IPS-15b (cell line): ENCODE measurements around the gene PRDM5.

Experiments
- H3K27me3 ChIP-seq: one replicate; pipeline ENCODE4 v1.6.1; 2013; ENCODE audit warnings: low read length; ENCODE audit not compliant: control insufficient read depth, insufficient read depth
- H3K36me3 ChIP-seq: one replicate; pipeline ENCODE4 v1.6.1; 2013; ENCODE audit warnings: low read length; ENCODE audit not compliant: control insufficient read depth, insufficient read depth
- H3K4me1 ChIP-seq: one replicate; pipeline ENCODE4 v1.6.1; 2013; ENCODE audit warnings: mild to moderate bottlenecking, low read length; ENCODE audit not compliant: control insufficient read depth, insufficient read depth
- H3K4me3 ChIP-seq: one replicate; pipeline ENCODE4 v1.5.1; 2013; ENCODE audit warnings: low read depth, low read length
- H3K9ac ChIP-seq: one replicate; pipeline ENCODE4 v1.6.1; 2013; ENCODE audit warnings: low read depth, mild to moderate bottlenecking, low read length
- H3K9me3 ChIP-seq: one replicate; pipeline ENCODE4 v1.6.1; 2013; ENCODE audit warnings: mild to moderate bottlenecking, low read length; ENCODE audit not compliant: control insufficient read depth, insufficient read depth

Gene PRDM5

DNA sequence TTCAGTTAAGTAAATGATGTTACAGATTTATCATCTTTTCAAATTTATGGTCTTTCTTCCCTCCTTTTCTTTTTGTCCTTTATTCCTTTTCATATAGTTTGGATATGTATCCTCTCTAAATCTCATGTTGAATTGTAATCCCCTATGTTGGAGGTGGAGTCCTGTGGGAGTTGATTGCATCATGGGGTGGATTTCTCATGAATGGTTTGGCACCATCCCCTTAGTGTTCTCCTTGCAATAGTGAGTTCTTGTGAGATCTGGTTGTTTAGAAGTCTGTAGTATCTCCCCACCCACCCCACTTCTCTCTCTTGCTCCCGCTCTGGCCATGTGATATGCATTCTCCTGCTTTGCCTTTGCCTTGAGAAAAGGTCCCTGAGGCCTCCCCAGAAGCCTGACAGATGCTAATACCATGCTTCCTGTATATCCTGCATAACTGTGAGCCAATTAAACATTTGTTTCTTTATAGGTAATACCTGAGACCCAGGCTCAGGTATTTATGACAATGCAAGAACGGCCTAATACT is 236.7 kb downstream of the PRDM5 start:
- no peaks in the 10 kb centered on the region for H3K9me3 ChIP-seq
- no peaks in the 10 kb centered on the region for H3K36me3 ChIP-seq
- H3K27me3 ChIP-seq: no peaks in the 10 kb centered on the region
- no peak overlapping the region for H3K4me3 ChIP-seq
- H3K4me1 ChIP-seq: no peaks in the 10 kb centered on the region
- no peak overlapping the region for H3K9ac ChIP-seq

DNA sequence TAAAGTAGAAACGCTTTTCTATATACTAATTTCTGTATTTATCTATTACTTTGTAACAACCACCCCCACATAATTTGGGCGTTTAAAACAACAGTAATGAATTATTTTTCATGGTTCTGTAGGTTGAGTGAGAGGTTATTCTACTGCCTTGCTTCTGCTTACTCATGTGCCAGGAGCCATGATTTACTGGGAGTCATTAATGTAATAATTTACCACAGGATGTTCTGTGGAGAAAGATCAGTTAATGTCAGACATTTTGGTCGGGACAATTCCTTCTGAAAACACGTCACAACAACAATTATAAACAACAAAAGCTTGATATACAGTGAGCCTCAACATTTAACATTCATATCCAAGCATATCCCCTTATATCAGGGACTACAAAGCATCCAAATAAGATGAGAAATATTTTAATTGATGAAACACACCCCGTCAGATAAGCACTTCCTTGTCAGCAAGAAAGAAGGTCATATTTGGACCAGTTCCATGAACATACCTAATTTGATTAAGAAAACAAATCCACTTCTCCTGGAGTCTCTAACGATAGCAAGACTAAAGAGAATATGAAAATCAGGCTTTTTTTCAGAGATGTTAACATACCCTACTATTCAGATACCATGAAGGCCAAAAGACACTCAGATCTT is 238.5 kb downstream of the PRDM5 start:
- H3K4me1 ChIP-seq: no peaks in the 10 kb centered on the region
- H3K9me3 ChIP-seq: no peaks in the 10 kb centered on the region
- no peak overlapping the region for H3K9ac ChIP-seq
- H3K4me3 ChIP-seq: no peak overlapping the region
- no peaks in the 10 kb centered on the region for H3K36me3 ChIP-seq
- no peaks in the 10 kb centered on the region for H3K27me3 ChIP-seq

GRCh38 chr4:120682981-120683380 is 239.5 kb downstream of the PRDM5 start:
- Histone ChIP-seq H3K9me3 (no peaks in the 10 kb centered on the region), H3K4me1 (no peaks in the 10 kb centered on the region), H3K27me3 (no peaks in the 10 kb centered on the region), H3K36me3 (no peaks in the 10 kb centered on the region), H3K9ac (no peak overlapping the region), H3K4me3 (no peak overlapping the region)

GRCh38 chr4:120680647-120681228 is 241.8 kb downstream of the PRDM5 start:
- no peak overlapping the region for H3K9ac ChIP-seq
- H3K9me3 ChIP-seq: no peaks in the 10 kb centered on the region
- no peaks in the 10 kb centered on the region for H3K27me3 ChIP-seq
- no peak overlapping the region for H3K4me3 ChIP-seq
- H3K36me3 ChIP-seq: no peaks in the 10 kb centered on the region
- no peaks in the 10 kb centered on the region for H3K4me1 ChIP-seq

DNA sequence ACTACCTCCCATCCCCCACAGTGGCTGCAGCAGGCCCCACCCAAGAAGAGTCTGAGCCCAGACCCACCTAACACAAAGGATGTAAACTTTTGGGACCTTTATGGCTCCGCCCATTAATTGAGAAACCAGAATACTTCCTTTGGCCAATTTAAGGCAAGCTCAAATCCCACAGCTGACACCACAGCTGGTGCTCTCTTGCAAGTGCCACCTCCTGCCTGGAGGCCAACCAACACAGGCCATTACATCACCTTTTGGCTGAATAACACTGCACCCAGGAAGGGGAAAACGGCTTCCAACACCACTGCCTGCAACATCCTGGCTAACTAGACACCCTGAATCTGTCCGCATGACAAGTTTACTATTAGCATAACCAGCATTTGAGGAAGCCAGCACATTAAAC is 248.8 kb downstream of the PRDM5 start:
- Histone ChIP-seq H3K4me1 (peaks cover 4% of the 10 kb centered on the region), H3K9me3 (no peaks in the 10 kb centered on the region), H3K27me3 (no peaks in the 10 kb centered on the region), H3K9ac (no peak overlapping the region), H3K36me3 (no peaks in the 10 kb centered on the region), H3K4me3 (no peak overlapping the region)

- H3K36me3 ChIP-seq: no peaks in the 10 kb centered on the region
- no peak overlapping the region for H3K4me3 ChIP-seq
- H3K4me1 ChIP-seq: peaks cover 4% of the 10 kb centered on the region
- no peak overlapping the region for H3K9ac ChIP-seq
- H3K9me3 ChIP-seq: no peaks in the 10 kb centered on the region
- H3K27me3 ChIP-seq: no peaks in the 10 kb centered on the region
Measured at GRCh38 chr4:120672558-120673147, 249.9 kb downstream of the PRDM5 start.

DNA sequence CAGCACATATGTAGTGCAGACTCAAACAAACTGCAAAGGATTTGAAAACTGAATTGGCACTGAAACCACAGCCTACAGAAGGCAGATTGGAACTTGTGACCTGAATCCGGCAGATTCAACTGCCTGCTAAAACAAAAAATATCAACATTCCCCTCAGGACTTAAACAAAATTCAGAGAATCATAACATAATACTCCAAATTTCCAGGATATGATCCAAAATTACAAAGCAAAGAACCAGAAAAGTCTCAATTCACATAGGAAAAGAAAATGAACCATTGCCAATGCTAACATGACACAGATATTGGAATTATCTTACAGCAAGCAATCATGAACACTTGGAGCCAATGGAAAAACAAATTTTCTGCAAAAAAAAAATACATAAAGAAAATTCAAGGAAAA is 250.4 kb downstream of the PRDM5 start:
- H3K27me3 ChIP-seq: no peaks in the 10 kb centered on the region
- H3K4me1 ChIP-seq: peaks cover 4% of the 10 kb centered on the region
- no peaks in the 10 kb centered on the region for H3K36me3 ChIP-seq
- H3K9ac ChIP-seq: no peak overlapping the region
- H3K4me3 ChIP-seq: no peak overlapping the region
- no peaks in the 10 kb centered on the region for H3K9me3 ChIP-seq

DNA sequence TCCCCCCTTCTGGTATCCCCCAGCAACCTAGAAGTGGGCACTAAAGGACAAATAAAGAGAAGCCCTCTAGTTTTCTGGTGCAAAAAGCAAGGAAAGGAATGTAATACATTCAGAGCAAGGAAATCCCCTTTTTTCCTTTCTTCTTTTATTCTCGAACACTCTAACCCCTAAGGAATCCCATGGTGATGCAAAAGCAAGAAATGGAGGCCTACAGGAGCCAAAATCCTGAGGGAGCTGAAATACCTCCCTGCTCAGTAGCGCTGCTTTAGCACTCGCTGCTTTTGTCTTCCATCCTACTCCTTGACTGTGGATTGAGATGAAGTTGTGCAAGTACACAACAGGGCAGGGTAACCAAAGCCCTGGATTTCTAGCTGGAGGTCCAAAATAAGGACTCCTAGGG is 251.0 kb downstream of the PRDM5 start:
- H3K9me3 ChIP-seq: no peaks in the 10 kb centered on the region
- H3K4me3 ChIP-seq: no peak overlapping the region
- H3K36me3 ChIP-seq: no peaks in the 10 kb centered on the region
- peaks cover 4% of the 10 kb centered on the region for H3K4me1 ChIP-seq
- no peaks in the 10 kb centered on the region for H3K27me3 ChIP-seq
- no peak overlapping the region for H3K9ac ChIP-seq

DNA sequence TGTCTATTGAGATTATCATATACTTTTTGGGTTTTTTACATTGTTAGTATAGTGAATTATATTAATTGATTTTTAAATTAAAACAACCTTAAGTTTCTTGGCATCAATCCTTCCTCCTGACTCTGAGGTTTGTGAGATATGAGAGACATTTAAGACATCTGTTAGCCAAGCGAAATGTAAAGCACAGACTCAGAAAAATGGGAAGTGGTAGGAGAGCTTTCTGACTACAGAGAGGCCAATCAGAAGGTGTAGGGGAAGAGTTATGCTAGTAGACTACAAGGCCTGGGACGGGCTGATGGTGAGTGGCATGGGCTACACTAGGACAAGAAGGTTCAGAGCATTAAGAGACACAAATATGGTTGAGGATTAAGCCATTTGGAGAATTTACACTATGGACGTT is 255.4 kb downstream of the PRDM5 start:
- Histone ChIP-seq H3K4me3 (no peak overlapping the region), H3K4me1 (peaks cover 4% of the 10 kb centered on the region), H3K9ac (no peak overlapping the region), H3K36me3 (no peaks in the 10 kb centered on the region), H3K9me3 (no peaks in the 10 kb centered on the region), H3K27me3 (no peaks in the 10 kb centered on the region)

DNA sequence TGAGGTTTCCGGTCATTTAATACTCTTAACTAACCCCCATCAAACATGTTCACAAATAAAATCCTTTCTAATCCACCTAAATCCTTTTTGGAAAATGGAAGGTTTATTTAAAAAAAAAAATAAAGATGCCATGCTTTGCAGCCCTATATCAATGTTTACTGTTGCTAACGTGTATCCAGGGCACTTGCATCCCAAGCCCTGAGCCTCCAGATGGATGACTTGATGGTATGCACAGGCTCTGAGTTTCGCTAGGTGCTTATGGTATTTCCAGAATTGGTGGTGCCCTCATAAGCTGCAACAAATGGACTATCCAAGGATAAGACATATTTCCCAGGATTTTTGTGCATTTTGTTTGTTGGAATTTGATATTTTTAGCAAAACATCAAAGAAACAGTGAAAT is 257.7 kb downstream of the PRDM5 start:
- no peaks in the 10 kb centered on the region for H3K27me3 ChIP-seq
- no peak overlapping the region for H3K9ac ChIP-seq
- no peaks in the 10 kb centered on the region for H3K36me3 ChIP-seq
- no peaks in the 10 kb centered on the region for H3K4me1 ChIP-seq
- no peaks in the 10 kb centered on the region for H3K9me3 ChIP-seq
- no peak overlapping the region for H3K4me3 ChIP-seq

- H3K27me3 ChIP-seq: no peaks in the 10 kb centered on the region
- no peak overlapping the region for H3K4me3 ChIP-seq
- no peaks in the 10 kb centered on the region for H3K36me3 ChIP-seq
- no peak overlapping the region for H3K9ac ChIP-seq
- H3K9me3 ChIP-seq: no peaks in the 10 kb centered on the region
- no peaks in the 10 kb centered on the region for H3K4me1 ChIP-seq
Measured at GRCh38 chr4:120659616-120660170, 262.8 kb downstream of the PRDM5 start.

DNA sequence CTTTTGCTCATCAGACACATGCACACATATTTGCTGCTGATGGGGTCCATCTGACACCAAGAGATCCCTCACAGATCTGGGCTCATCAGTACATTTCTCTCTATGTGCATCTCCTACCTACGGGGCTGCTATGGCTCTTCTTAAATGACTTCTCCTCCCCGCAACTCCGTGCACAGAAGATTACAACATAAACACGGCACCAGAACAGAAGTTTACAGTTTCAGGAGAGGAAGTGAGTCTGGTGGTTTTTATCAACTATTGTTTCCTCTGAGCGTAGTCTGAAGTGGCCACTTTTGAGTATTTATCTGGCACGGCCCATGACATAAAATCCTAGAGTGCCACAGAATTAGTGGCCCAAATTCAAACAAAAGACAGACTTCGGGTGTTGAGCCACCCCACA is 263.8 kb downstream of the PRDM5 start:
- Histone ChIP-seq H3K9me3 (no peaks in the 10 kb centered on the region), H3K4me3 (no peak overlapping the region), H3K9ac (no peak overlapping the region), H3K4me1 (no peaks in the 10 kb centered on the region), H3K27me3 (no peaks in the 10 kb centered on the region), H3K36me3 (no peaks in the 10 kb centered on the region)
